ENCODE data around the gene TMEM45B. TPM values are rescaled to one million over a fixed set of nuclear protein-coding genes. Genes with fewer than 3 reads are reported as not detected.
A peak's percentile ranks its signal among the peaks of the same experiment; 100 is the strongest.
"Not testable (repeated sequence)": the region's sequence is repeated elsewhere in the genome, so short reads cannot be mapped to it uniquely, and the experiment has no call there.

Gene TMEM45B
- polyA plus RNA-seq, 4 donors, result 97.7 to 364 (median 134) TPM

DNA sequence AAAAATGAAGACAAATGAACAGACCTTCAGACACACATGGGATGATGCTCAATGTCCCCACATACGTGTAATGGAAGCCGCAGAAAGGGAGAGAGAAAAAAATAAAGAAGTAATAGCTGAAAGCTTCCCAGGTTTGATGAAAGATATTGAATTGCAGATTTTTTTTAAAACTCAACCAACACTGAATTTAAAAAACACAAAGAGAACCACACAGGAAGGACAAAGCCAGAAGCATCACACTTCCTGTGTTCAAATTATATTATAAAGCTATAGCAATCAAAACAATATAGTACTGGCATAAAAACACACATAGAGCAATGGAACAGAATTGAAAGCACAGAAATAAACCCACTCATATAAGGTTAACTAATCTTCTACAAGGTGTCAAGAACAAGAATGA lies 26.5 kb downstream of the TMEM45B start:
- H3K27me3 ChIP-seq (ENCODE audit: control insufficient read depth in 3 of 3, insufficient read depth in 3 of 3, low read length in 3 of 3), result no peaks in the 10 kb centered on the region
- WGBS, 3 donors, result 86 to 98% (median 89%) methylated on average over 2 of the region's 2 CpGs
- FAIRE-seq (no peak), DNase-seq (no peak)
- peaks cover 0 to 17% (median 6%) of the 10 kb centered on the region in 3 donors for H3K4me1 ChIP-seq (ENCODE audit: control insufficient read depth in 3 of 3, insufficient read depth in 2 of 3, low read depth in 1 of 3, low read length in 2 of 3)
- H3K9me3 ChIP-seq (ENCODE audit: control insufficient read depth in 2 of 2, insufficient read depth in 1 of 2, low read depth in 1 of 2, low read length in 1 of 2), result no peaks in the 10 kb centered on the region
- peaks cover 0 to 35% (median 0%) of the 10 kb centered on the region in 3 donors for H3K36me3 ChIP-seq (ENCODE audit: control insufficient read depth in 3 of 3, insufficient read depth in 2 of 3, low read depth in 1 of 3, low read length in 3 of 3)
- no peak overlapping the region for H3K27ac ChIP-seq (ENCODE audit: low read depth in 1 of 3, low read length in 2 of 3)
- H3K4me3 ChIP-seq (ENCODE audit: low read depth in 1 of 3, low read length in 3 of 3), result no peak overlapping the region

DNA sequence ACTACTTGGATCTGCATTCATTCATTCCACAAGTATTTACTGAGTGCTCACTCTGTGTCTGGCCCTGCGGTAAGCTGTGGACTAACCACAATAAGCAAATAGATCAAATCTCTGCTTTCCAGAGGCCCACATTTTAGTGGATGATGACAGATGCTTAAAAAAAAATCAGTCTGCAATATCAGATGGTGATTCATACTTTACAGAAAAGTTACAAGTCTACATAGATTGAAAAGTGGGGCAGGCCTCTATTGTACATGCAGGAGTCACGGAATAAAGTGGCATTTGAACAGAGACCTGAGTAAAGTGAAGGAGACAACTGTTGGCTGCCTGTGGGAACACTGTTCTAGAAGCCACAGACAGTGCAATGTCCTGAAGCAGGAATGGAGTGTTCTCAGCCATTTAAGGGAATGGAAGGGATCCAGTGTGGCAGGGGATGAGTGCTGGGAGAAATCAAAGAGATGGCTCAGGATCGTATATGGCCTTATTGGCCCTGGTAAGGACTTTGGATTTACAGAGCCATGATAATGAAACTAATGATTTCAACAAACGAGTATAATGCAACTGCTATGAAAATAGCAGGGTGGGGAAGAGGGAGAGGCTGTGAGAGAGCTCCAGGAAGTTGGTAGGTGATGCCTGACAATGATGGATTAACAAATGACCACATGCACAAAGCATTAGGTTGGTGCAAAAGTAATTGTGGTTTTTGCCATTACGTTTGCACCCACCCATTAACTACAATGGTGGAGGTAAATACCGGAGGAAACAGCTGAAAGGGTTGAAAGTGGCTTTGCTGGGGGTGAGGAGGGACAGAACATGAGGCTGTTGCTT lies 31.1 kb downstream of the TMEM45B start:
- H3K36me3 ChIP-seq (ENCODE audit: control insufficient read depth in 3 of 3, insufficient read depth in 2 of 3, low read depth in 1 of 3, low read length in 3 of 3), result peaks cover 0 to 26% (median 2%) of the 10 kb centered on the region in 3 donors
- DNase-seq (peak; percentile 83 to 93), FAIRE-seq (peak; percentile 19)
- H3K27ac ChIP-seq (ENCODE audit: low read depth in 1 of 3, low read length in 2 of 3), result peak overlapping the region; percentile 76 to 93 (median 81)
- no peaks in the 10 kb centered on the region for H3K9me3 ChIP-seq (ENCODE audit: control insufficient read depth in 2 of 2, insufficient read depth in 1 of 2, low read depth in 1 of 2, low read length in 1 of 2)
- no peaks in the 10 kb centered on the region for H3K27me3 ChIP-seq (ENCODE audit: control insufficient read depth in 3 of 3, insufficient read depth in 3 of 3, low read length in 3 of 3)
- peaks cover 0 to 22% (median 11%) of the 10 kb centered on the region in 3 donors for H3K4me1 ChIP-seq (ENCODE audit: control insufficient read depth in 3 of 3, insufficient read depth in 2 of 3, low read depth in 1 of 3, low read length in 2 of 3)
- 19 to 46% (median 30%) methylated on average over 6 of the region's 6 CpGs for WGBS, 3 donors
- no peak overlapping the region for H3K4me3 ChIP-seq (ENCODE audit: low read depth in 1 of 3, low read length in 3 of 3)

DNA sequence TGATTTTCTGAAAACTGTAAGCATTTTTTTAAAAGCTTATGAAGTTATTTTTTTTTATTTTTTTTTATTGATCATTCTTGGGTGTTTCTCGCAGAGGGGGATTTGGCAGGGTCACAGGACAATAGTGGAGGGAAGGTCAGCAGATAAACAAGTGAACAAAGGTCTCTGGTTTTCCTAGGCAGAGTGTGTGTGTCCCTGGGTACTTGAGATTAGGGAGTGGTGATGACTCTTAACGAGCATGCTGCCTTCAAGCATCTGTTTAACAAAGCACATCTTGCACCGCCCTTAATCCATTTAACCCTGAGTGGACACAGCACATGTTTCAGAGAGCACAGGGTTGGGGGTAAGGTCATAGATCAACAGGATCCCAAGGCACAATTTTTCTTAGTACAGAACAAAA lies 31.7 kb downstream of the TMEM45B start:
- Histone ChIP-seq H3K4me1 (ENCODE audit: control insufficient read depth in 3 of 3, insufficient read depth in 2 of 3, low read depth in 1 of 3, low read length in 2 of 3) (peaks cover 0 to 22% (median 11%) of the 10 kb centered on the region in 3 donors), H3K36me3 (ENCODE audit: control insufficient read depth in 3 of 3, insufficient read depth in 2 of 3, low read depth in 1 of 3, low read length in 3 of 3) (peaks cover 0 to 27% (median 4%) of the 10 kb centered on the region in 3 donors), H3K27ac (ENCODE audit: low read depth in 1 of 3, low read length in 2 of 3) (peak overlapping the region; percentile 76 to 93 (median 81))
- not testable (repeated sequence) for DNase-seq; H3K4me3 ChIP-seq (ENCODE audit: low read depth in 1 of 3, low read length in 3 of 3); FAIRE-seq; H3K9me3 ChIP-seq (ENCODE audit: control insufficient read depth in 2 of 2, insufficient read depth in 1 of 2, low read depth in 1 of 2, low read length in 1 of 2); H3K27me3 ChIP-seq (ENCODE audit: control insufficient read depth in 3 of 3, insufficient read depth in 3 of 3, low read length in 3 of 3)
- WGBS, 3 donors, result 0 to 33% (median 31%) methylated on average over 1 of the region's 3 CpGs

DNA sequence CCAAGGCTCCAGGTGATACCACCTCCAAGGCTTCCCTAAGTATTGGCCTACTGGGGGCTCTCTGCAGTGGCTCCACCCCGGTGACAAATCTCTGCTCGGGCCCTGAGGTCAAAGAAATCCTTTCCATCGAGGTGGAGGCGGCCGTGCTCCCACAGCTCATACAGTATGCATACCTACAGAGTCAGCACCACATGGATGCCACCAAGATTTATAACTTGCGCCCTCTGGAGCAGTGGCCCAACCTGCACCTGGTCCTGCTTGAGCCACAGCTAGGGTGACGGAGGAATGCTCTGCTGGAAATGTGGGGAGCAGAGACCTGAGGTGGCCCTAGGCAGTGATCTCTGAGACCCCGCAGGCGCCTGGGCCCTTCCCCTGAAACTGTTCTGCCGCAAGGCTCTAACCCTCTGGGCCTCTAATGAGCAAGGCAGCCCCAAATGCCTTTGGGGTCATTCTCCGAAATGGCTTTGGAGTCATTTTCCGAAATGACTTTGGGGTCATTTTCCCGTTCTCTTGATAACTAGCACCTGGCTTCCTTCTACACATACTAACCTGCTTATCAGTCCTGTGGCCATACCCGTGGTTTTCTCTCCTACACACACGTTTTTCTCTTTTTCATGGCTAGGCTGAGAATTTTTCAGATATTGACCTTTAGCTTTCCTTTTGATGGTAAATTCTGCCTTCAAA lies 33.9 kb downstream of the TMEM45B start:
- peaks cover 0 to 37% (median 10%) of the 10 kb centered on the region in 3 donors for H3K36me3 ChIP-seq (ENCODE audit: control insufficient read depth in 3 of 3, insufficient read depth in 2 of 3, low read depth in 1 of 3, low read length in 3 of 3)
- H3K4me3 ChIP-seq (ENCODE audit: low read depth in 1 of 3, low read length in 3 of 3), result no peak overlapping the region
- DNase-seq (no peak), FAIRE-seq (no peak)
- H3K27me3 ChIP-seq (ENCODE audit: control insufficient read depth in 3 of 3, insufficient read depth in 3 of 3, low read length in 3 of 3), result no peaks in the 10 kb centered on the region
- no peaks in the 10 kb centered on the region for H3K9me3 ChIP-seq (ENCODE audit: control insufficient read depth in 2 of 2, insufficient read depth in 1 of 2, low read depth in 1 of 2, low read length in 1 of 2)
- H3K27ac ChIP-seq (ENCODE audit: low read depth in 1 of 3, low read length in 2 of 3), result peak overlapping the region in 1 of 3 donors; percentile 1
- WGBS, 3 donors, result 91 to 92% (median 92%) methylated on average over 15 of the region's 15 CpGs
- H3K4me1 ChIP-seq (ENCODE audit: control insufficient read depth in 3 of 3, insufficient read depth in 2 of 3, low read depth in 1 of 3, low read length in 2 of 3), result peaks cover 5 to 36% (median 11%) of the 10 kb centered on the region in 3 donors

DNA sequence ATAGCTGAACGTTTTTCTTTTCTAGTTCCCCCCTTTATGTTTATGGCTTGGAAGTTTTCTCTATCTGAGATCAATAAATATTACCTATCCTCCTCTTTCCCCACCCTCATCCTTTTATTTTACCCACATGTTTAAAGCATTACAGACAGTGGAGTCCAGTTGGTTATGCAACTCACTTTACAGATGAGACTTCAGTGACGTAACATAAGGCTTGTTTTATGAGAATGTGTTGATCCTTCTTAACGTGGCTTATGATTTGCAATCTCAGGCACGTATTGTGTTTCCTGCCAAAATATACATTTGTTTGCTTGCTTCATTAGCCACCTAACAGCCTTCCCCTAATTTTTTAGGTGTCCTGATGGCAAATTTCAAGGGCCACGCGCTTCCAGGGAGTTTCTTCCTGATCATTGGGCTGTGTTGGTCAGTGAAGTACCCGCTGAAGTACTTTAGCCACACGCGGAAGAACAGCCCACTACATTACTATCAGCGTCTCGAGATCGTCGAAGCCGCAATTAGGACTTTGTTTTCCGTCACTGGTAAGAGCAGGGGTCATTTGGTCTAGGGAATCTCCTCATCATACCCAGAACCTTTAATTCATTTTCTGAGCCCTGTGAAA lies 36.6 kb downstream of the TMEM45B start:
- H3K36me3 ChIP-seq (ENCODE audit: control insufficient read depth in 3 of 3, insufficient read depth in 2 of 3, low read depth in 1 of 3, low read length in 3 of 3), result peaks cover 3 to 61% (median 15%) of the 10 kb centered on the region in 3 donors
- no peak overlapping the region for H3K4me3 ChIP-seq (ENCODE audit: low read depth in 1 of 3, low read length in 3 of 3)
- FAIRE-seq, result no peak
- WGBS, 3 donors, result 84 to 89% (median 85%) methylated on average over 15 of the region's 15 CpGs
- no peak for DNase-seq
- no peak overlapping the region for H3K27ac ChIP-seq (ENCODE audit: low read depth in 1 of 3, low read length in 2 of 3)
- H3K27me3 ChIP-seq (ENCODE audit: control insufficient read depth in 3 of 3, insufficient read depth in 3 of 3, low read length in 3 of 3), result no peaks in the 10 kb centered on the region
- peaks cover 5 to 18% (median 9%) of the 10 kb centered on the region in 3 donors for H3K4me1 ChIP-seq (ENCODE audit: control insufficient read depth in 3 of 3, insufficient read depth in 2 of 3, low read depth in 1 of 3, low read length in 2 of 3)
- H3K9me3 ChIP-seq (ENCODE audit: control insufficient read depth in 2 of 2, insufficient read depth in 1 of 2, low read depth in 1 of 2, low read length in 1 of 2), result no peaks in the 10 kb centered on the region

DNA sequence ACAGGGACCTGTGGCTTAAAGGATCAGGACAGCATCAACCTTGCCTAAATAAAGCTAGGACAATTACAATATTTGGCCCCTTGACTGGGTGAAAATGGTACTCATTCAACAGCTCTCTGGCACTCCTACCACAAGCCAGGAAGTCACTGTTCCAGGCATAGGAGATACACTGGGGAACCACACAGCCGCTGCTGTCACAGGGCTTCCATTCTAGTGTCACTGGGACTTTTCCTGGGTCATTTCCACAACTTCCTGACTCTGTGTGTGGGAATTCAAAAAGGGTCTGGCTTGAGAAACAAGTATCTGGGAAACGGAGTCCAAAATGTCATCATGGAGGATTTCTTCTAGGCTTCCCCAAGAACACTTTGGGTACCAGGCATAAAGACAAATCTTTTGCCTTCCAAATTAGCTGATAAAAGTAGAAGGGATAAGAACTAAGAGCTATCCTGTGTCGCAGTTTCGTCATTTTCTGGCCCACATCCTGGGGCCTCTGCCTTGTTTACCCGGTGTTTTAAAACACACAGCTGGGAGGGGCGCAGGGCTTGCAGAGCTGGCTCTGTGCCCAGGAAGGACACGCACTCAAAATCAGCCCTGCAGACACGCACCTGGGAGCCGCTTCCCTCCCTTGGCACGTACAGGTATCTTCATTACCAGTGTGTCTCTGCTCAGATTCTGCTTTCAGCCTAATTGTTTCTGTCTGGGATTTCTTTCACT lies 38.0 kb downstream of the TMEM45B start:
- no peak overlapping the region for H3K4me3 ChIP-seq (ENCODE audit: low read depth in 1 of 3, low read length in 3 of 3)
- FAIRE-seq, result no peak
- 9 to 21% (median 17%) methylated on average over 10 of the region's 10 CpGs for WGBS, 3 donors
- H3K27me3 ChIP-seq (ENCODE audit: control insufficient read depth in 3 of 3, insufficient read depth in 3 of 3, low read length in 3 of 3), result no peaks in the 10 kb centered on the region
- peaks cover 7 to 65% (median 18%) of the 10 kb centered on the region in 3 donors for H3K36me3 ChIP-seq (ENCODE audit: control insufficient read depth in 3 of 3, insufficient read depth in 2 of 3, low read depth in 1 of 3, low read length in 3 of 3)
- no peaks in the 10 kb centered on the region for H3K9me3 ChIP-seq (ENCODE audit: control insufficient read depth in 2 of 2, insufficient read depth in 1 of 2, low read depth in 1 of 2, low read length in 1 of 2)
- peak; percentile 71 to 80 for DNase-seq
- peaks cover 5 to 17% (median 6%) of the 10 kb centered on the region in 3 donors for H3K4me1 ChIP-seq (ENCODE audit: control insufficient read depth in 3 of 3, insufficient read depth in 2 of 3, low read depth in 1 of 3, low read length in 2 of 3)
- H3K27ac ChIP-seq (ENCODE audit: low read depth in 1 of 3, low read length in 2 of 3), result peak overlapping the region; percentile 34 to 79 (median 62)

DNA sequence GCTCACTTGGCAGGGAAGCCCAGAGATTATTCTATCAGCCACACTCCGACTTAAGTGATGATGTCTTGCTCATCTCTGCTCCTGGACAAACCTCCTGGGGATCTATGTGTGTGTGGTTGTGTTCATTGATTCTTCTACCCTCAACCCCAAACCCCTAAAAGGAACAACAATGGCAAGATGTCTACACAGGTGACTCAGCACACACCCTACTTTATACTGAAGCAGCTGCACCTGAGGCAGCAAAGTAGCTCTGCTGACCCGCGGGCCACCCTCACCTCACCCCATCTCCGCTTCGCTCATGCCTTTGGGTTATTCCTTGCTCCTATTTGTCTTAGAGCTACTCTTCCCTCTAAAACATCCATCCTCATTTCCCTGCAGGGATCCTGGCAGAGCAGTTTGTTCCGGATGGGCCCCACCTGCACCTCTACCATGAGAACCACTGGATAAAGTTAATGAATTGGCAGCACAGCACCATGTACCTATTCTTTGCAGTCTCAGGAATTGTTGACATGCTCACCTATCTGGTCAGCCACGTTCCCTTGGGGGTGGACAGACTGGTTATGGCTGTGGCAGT lies 38.7 kb downstream of the TMEM45B start:
- no peaks in the 10 kb centered on the region for H3K27me3 ChIP-seq (ENCODE audit: control insufficient read depth in 3 of 3, insufficient read depth in 3 of 3, low read length in 3 of 3)
- 73 to 83% (median 78%) methylated on average over 7 of the region's 7 CpGs for WGBS, 3 donors
- H3K27ac ChIP-seq (ENCODE audit: low read depth in 1 of 3, low read length in 2 of 3), result peak overlapping the region in 2 of 3 donors; percentile 19 to 62
- FAIRE-seq (no peak), DNase-seq (no peak)
- H3K9me3 ChIP-seq (ENCODE audit: control insufficient read depth in 2 of 2, insufficient read depth in 1 of 2, low read depth in 1 of 2, low read length in 1 of 2), result no peaks in the 10 kb centered on the region
- peaks cover 2 to 14% (median 5%) of the 10 kb centered on the region in 3 donors for H3K4me1 ChIP-seq (ENCODE audit: control insufficient read depth in 3 of 3, insufficient read depth in 2 of 3, low read depth in 1 of 3, low read length in 2 of 3)
- no peak overlapping the region for H3K4me3 ChIP-seq (ENCODE audit: low read depth in 1 of 3, low read length in 3 of 3)
- H3K36me3 ChIP-seq (ENCODE audit: control insufficient read depth in 3 of 3, insufficient read depth in 2 of 3, low read depth in 1 of 3, low read length in 3 of 3), result peaks cover 8 to 67% (median 21%) of the 10 kb centered on the region in 3 donors
